Transverse colon (tissue), 4 donors: ENCODE measurements around the gene CHN1.

ENCODE experiments used
- CTCF ChIP-seq, 5 experiments: fragments of 200-600 bp in 3 of 5; fragments of 450-650 bp in 2 of 5; sonication (generic) in 3 of 5; IDR thresholded peaks; 1 replicate in 2 of 5; 2 replicates in 3 of 5; pipeline ENCODE4 v1.5.1; 2016 to 2017; ENCODE audit warnings: antibody characterized with exemption in 5 of 5, inconsistent platforms in 3 of 5, mild to moderate bottlenecking in 2 of 5, moderate library complexity in 1 of 5
- POLR2A ChIP-seq: fragments of 450-650 bp; IDR thresholded peaks from one replicate; pipeline ENCODE4 v1.6.1; 2016; ENCODE audit warnings: antibody characterized with exemption, mild to moderate bottlenecking, moderate library complexity
- POLR2AphosphoS5 ChIP-seq, 3 donors: sonication (generic); formaldehyde crosslinking; IDR thresholded peaks; one replicate each; pipeline ENCODE4 v1.6.1; 2016; ENCODE audit warnings: antibody characterized with exemption in 3 of 3

GRCh38 chr2:174929786-174930185 is 75.4 kb downstream of the CHN1 start:
- no peak for TF ChIP-seq POLR2AphosphoS5 (IDR thresholded peaks at IDR 0.05)
- no peak for TF ChIP-seq CTCF (IDR thresholded peaks at IDR 0.05)
- TF ChIP-seq POLR2A: no peak
